DND-41 (cell line): ENCODE results near the gene HCCS.

ENCODE experiments used
- ATAC-seq: fragments of 200-7000 bp; cut with Tn5 transposase; 3 replicates; pipeline ENCODE4 v1.9.1; 2021; ENCODE audit warnings: low read depth; ENCODE audit not compliant: insufficient read depth
- DNase-seq: peaks from one replicate; pipeline ENCODE4 v3.0.0-alpha.2; 2020
- H2AFZ ChIP-seq: 2 replicates; pipeline ENCODE4 v1.6.0; 2012; ENCODE audit warnings: low read depth, low read length
- H3K27ac ChIP-seq: 2 replicates; pipeline ENCODE4 v1.5.1; 2012; ENCODE audit warnings: low read length, inconsistent platforms
- H3K27me3 ChIP-seq: fragments of 200-600 bp; sonication (generic); 2 replicates; pipeline ENCODE4 v1.6.0; 2012; ENCODE audit warnings: low read length, mild to moderate bottlenecking, inconsistent platforms; ENCODE audit not compliant: insufficient read depth, poor library complexity
- H3K36me3 ChIP-seq: 2 replicates; pipeline ENCODE4 v1.5.1; 2012; ENCODE audit warnings: low read length, inconsistent platforms; ENCODE audit not compliant: insufficient read depth
- H3K4me1 ChIP-seq: 2 replicates; pipeline ENCODE4 v1.5.1; 2012; ENCODE audit warnings: mild to moderate bottlenecking, low read length; ENCODE audit not compliant: insufficient read depth
- H3K4me2 ChIP-seq: 2 replicates; pipeline ENCODE4 v1.6.0; 2012; ENCODE audit warnings: mild to moderate bottlenecking, moderate library complexity, low read length, inconsistent platforms; ENCODE audit not compliant: insufficient read depth
- H3K4me3 ChIP-seq, 2 experiments: fragments of 200-600 bp in 1 of 2; shearing (Covaris generic) in 1 of 2; 2 replicates each; pipeline ENCODE4 v1.5.1; 2012 to 2016; ENCODE audit warnings: inconsistent platforms in 2 of 2, low read length in 2 of 2, mild to moderate bottlenecking in 2 of 2, low read depth in 1 of 2, moderate library complexity in 1 of 2
- H3K79me2 ChIP-seq: 2 replicates; pipeline ENCODE4 v1.6.0; 2012; ENCODE audit warnings: low read length, inconsistent platforms; ENCODE audit not compliant: insufficient read depth
- H3K9ac ChIP-seq: 2 replicates; pipeline ENCODE4 v1.6.0; 2012; ENCODE audit warnings: low read depth, mild to moderate bottlenecking, inconsistent platforms, low read length, moderate library complexity
- H3K9me3 ChIP-seq: 2 replicates; pipeline ENCODE4 v1.5.1; 2012; ENCODE audit warnings: low read length, moderate library complexity, mild to moderate bottlenecking, inconsistent platforms; ENCODE audit not compliant: insufficient read depth, severe bottlenecking
- H4K20me1 ChIP-seq: 2 replicates; pipeline ENCODE4 v1.6.0; 2012; ENCODE audit warnings: low read length; ENCODE audit not compliant: insufficient read depth
- CTCF ChIP-seq: IDR thresholded peaks from 2 replicates; pipeline ENCODE4 v1.5.1; 2012; ENCODE audit warnings: borderline replicate concordance, low read length, moderate library complexity, mild to moderate bottlenecking; ENCODE audit not compliant: poor library complexity, severe bottlenecking; ENCODE audit errors: extremely low read depth
- EZH2 ChIP-seq: IDR thresholded peaks from 3 replicates; pipeline ENCODE4 v1.6.1; 2012; ENCODE audit warnings: borderline replicate concordance, low read depth, mild to moderate bottlenecking, moderate library complexity, low read length, inconsistent platforms; ENCODE audit not compliant: severe bottlenecking

The HCCS gene

GRCh38 chrX:11085305-11085704 is 25.8 kb upstream of the HCCS start:
- Histone ChIP-seq H3K4me1 (no peaks in the 10 kb centered on the region), H3K27ac (no peak overlapping the region), H4K20me1 (no peaks in the 10 kb centered on the region), H3K27me3 (no peaks in the 10 kb centered on the region), H3K4me3 (no peak overlapping the region), H3K79me2 (no peaks in the 10 kb centered on the region), H2AFZ (no peak overlapping the region), H3K4me2 (no peak overlapping the region), H3K36me3 (no peaks in the 10 kb centered on the region), H3K9me3 (no peaks in the 10 kb centered on the region), H3K9ac (no peak overlapping the region)
- no peak for ATAC-seq
- no peak for DNase-seq
- TF ChIP-seq CTCF (no peak), EZH2 (no peak)

GRCh38 chrX:11089802-11090201 is 21.3 kb upstream of the HCCS start:
- H3K4me3 ChIP-seq: no peak overlapping the region
- no peak overlapping the region for H3K4me2 ChIP-seq
- no peak for TF ChIP-seq CTCF
- TF ChIP-seq EZH2: no peak
- H4K20me1 ChIP-seq: no peaks in the 10 kb centered on the region
- ATAC-seq (no peak), DNase-seq (no peak)
- H3K36me3 ChIP-seq: no peaks in the 10 kb centered on the region
- H3K9ac ChIP-seq: no peak overlapping the region
- H3K27ac ChIP-seq: no peak overlapping the region
- H2AFZ ChIP-seq: no peak overlapping the region
- no peaks in the 10 kb centered on the region for H3K27me3 ChIP-seq
- no peaks in the 10 kb centered on the region for H3K79me2 ChIP-seq
- H3K4me1 ChIP-seq: no peaks in the 10 kb centered on the region
- no peaks in the 10 kb centered on the region for H3K9me3 ChIP-seq

GRCh38 chrX:11097933-11098332 is 13.2 kb upstream of the HCCS start:
- Histone ChIP-seq H3K36me3 (no peaks in the 10 kb centered on the region), H3K9ac (no peak overlapping the region), H3K79me2 (no peaks in the 10 kb centered on the region), H3K4me3 (no peak overlapping the region), H2AFZ (no peak overlapping the region), H3K27me3 (no peaks in the 10 kb centered on the region), H3K27ac (no peak overlapping the region), H3K9me3 (no peaks in the 10 kb centered on the region), H3K4me2 (no peak overlapping the region), H4K20me1 (no peaks in the 10 kb centered on the region), H3K4me1 (no peaks in the 10 kb centered on the region)
- no peak for TF ChIP-seq CTCF
- no peak for TF ChIP-seq EZH2
- ATAC-seq (no peak), DNase-seq (no peak)

GRCh38 chrX:11099465-11099864 is 11.7 kb upstream of the HCCS start:
- H3K4me1 ChIP-seq: no peaks in the 10 kb centered on the region
- no peak overlapping the region for H3K4me2 ChIP-seq
- H3K27me3 ChIP-seq: no peaks in the 10 kb centered on the region
- no peaks in the 10 kb centered on the region for H3K9me3 ChIP-seq
- DNase-seq (no peak), ATAC-seq (no peak)
- H3K4me3 ChIP-seq: no peak overlapping the region
- no peak overlapping the region for H2AFZ ChIP-seq
- no peak for TF ChIP-seq CTCF
- no peak for TF ChIP-seq EZH2
- H4K20me1 ChIP-seq: no peaks in the 10 kb centered on the region
- H3K36me3 ChIP-seq: no peaks in the 10 kb centered on the region
- H3K27ac ChIP-seq: no peak overlapping the region
- no peaks in the 10 kb centered on the region for H3K79me2 ChIP-seq
- H3K9ac ChIP-seq: no peak overlapping the region
